Heart right ventricle (tissue), 16 donors: Measurements from ENCODE around the gene SUMO3. TPM values are rescaled to one million over a fixed set of nuclear protein-coding genes. Genes with fewer than 3 reads are reported as not detected.
A peak's percentile ranks its signal among the peaks of the same experiment; 100 is the strongest.

Experiments used
- ATAC-seq, 8 donors: fragments of 200-7000 bp; cut with Tn5 transposase; one replicate each; pipeline ENCODE4 v1.9.1; 2020; ENCODE audit warnings: mild to moderate bottlenecking in 8 of 8, moderate library complexity in 8 of 8, moderate number of reproducible peaks in 1 of 8
- DNase-seq, 2 donors: peaks; one replicate each; pipeline ENCODE4 v3.0.0-alpha.2; 2020
- H3K27ac ChIP-seq, 10 donors: fragments of 200-600 bp; sonication (generic) in 2 of 10; one replicate each; pipeline versions ENCODE4 v1.5.0 to v1.8.0; 2020 to 2022; ENCODE audit warnings: mild to moderate bottlenecking in 3 of 10
- H3K27me3 ChIP-seq, 7 donors: fragments of 200-600 bp; one replicate each; pipeline ENCODE4 v1.8.0; 2021 to 2022; ENCODE audit warnings: mild to moderate bottlenecking in 2 of 7
- H3K36me3 ChIP-seq, 9 donors: fragments of 200-600 bp; sonication (generic) in 1 of 9; one replicate each; pipeline versions ENCODE4 v1.5.0 to v1.8.0; 2020 to 2022; ENCODE audit warnings: mild to moderate bottlenecking in 2 of 9
- H3K4me1 ChIP-seq, 9 donors: fragments of 200-600 bp; sonication (generic) in 1 of 9; one replicate each; pipeline versions ENCODE4 v1.5.0 to v1.8.0; 2020 to 2022; ENCODE audit warnings: mild to moderate bottlenecking in 4 of 9
- H3K4me3 ChIP-seq, 10 donors: fragments of 200-600 bp; sonication (generic) in 2 of 10; one replicate each; pipeline versions ENCODE4 v1.5.0 to v1.8.0; 2020 to 2022; ENCODE audit warnings: mild to moderate bottlenecking in 7 of 10, moderate library complexity in 2 of 10
- H3K9me3 ChIP-seq, 11 donors: fragments of 200-600 bp in 10 of 11; sonication (generic) in 2 of 11; one replicate each; pipeline versions ENCODE4 v1.5.0 to v1.8.0; 2013 to 2022; ENCODE audit warnings: mild to moderate bottlenecking in 2 of 11, control low read depth in 1 of 11, moderate library complexity in 1 of 11
- WGBS, 2 donors: extraction: QIAGEN DNeasy Blood & Tissue Kit; methylation state at CpG; one replicate each; pipeline ENCODE4 v1.1.7; 2013; ENCODE audit warnings: inconsistent platforms in 1 of 2; 5-methylcytosine and 5-hydroxymethylcytosine counted together
- intact Hi-C, 10 donors: fragments of 100-400 bp; cut with DNase I; formaldehyde crosslinking; loops; one replicate each; pipeline versions ENCODE4 v1.11.1 to v1.14.2; 2022
- polyA plus RNA-seq, 2 donors: library from polyadenylated mRNA; stranded (reverse); fragments of 200-250 nt; gene quantifications; one replicate each; pipeline ENCODE4 v1.2.3, GENCODE V29; 2013
- total RNA-seq, 10 donors: library from RNA; stranded (reverse); fragmentation: NEBNext Ultra II Directional in 3 of 10; extraction: Animal tissue kit (Norgen Biotek cat#: 25700) in 3 of 10; gene quantifications; one replicate each; pipeline versions ENCODE4 v1.2.1 to v1.2.4, GENCODE V29; 2021 to 2023
- TF ChIP-seq, protein P1 (sequence below), 9 donors: fragments of 200-600 bp; sonication (generic) in 2 of 9; IDR thresholded peaks; one replicate each; pipeline versions ENCODE4 v1.5.0 to v1.8.0; 2021 to 2022; ENCODE audit warnings: antibody characterized with exemption in 9 of 9, mild to moderate bottlenecking in 5 of 9, moderate library complexity in 1 of 9
- donor health status: Arrhythmogenic right ventricular cardiomyopathy.
- donor health status: ischemic (EF 13 %, LVEDD 7.1; RV severe dilation, severe dysfunction).
- donor health status: healthy with polysubstance abuse.
- donor health status: DM: no; HTN: yes; CAD: no.
- donor health status: DM: no; HTN: no; CAD: no.
- donor health status: ischemic (EF 25% LVEDD 6.9; RV normal size, moderate dysfunction).
- donor health status: ischemic (EF 25% LVEDD 5.7; RV mildly dilated, moderate dysfunction).
- donor health status: healthy.
- donor health status: DM: yes; HTN: yes; CAD: no.
- donor health status: Ischemic cardiomyopathy.
- donor health status: ischemic (EF 35%, LVEDD 5.7; RV mildly dilated, moderate dysfunction).
- donor health status: nonischemic (EF 11% LVEDD 7.7; RV severe dilation, severe dysfunction).
- donor health status: DM: yes; HTN: yes; CAD: no.
- donor health status: PGD.
- donor health status: ischemic (EF 29% LVEDD 5.4; RV normal size, mild dysfunction).
- donor health status: nonischemic (EF 23%, LVEDD 6.1; RV moderate dilation, normal function).

SUMO3 gene
- total and polyA plus RNA-seq, 12 donors, result 14.9 to 80.9 (median 70.5) TPM

- Histone ChIP-seq H3K4me1 (peaks cover 8 to 74% (median 37%) of the 10 kb centered on the region in 9 donors), H3K4me3 (no peak overlapping the region), H3K36me3 (peaks cover 0 to 99% (median 36%) of the 10 kb centered on the region in 9 donors), H3K9me3 (no peaks in the 10 kb centered on the region), H3K27me3 (no peaks in the 10 kb centered on the region), H3K27ac (peak overlapping the region in 1 of 10 donors; percentile 41)
- intact Hi-C loops, result no loop called here
- WGBS, 2 donors, result 90 to 96% methylated on average over 16 of the region's 16 CpGs
- ATAC-seq, result no peak
- TF ChIP-seq, protein P1, sequence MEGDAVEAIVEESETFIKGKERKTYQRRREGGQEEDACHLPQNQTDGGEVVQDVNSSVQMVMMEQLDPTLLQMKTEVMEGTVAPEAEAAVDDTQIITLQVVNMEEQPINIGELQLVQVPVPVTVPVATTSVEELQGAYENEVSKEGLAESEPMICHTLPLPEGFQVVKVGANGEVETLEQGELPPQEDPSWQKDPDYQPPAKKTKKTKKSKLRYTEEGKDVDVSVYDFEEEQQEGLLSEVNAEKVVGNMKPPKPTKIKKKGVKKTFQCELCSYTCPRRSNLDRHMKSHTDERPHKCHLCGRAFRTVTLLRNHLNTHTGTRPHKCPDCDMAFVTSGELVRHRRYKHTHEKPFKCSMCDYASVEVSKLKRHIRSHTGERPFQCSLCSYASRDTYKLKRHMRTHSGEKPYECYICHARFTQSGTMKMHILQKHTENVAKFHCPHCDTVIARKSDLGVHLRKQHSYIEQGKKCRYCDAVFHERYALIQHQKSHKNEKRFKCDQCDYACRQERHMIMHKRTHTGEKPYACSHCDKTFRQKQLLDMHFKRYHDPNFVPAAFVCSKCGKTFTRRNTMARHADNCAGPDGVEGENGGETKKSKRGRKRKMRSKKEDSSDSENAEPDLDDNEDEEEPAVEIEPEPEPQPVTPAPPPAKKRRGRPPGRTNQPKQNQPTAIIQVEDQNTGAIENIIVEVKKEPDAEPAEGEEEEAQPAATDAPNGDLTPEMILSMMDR (IDR thresholded peaks at IDR 0.05), result no peak
- DNase-seq, result no peak
Observed at GRCh38 chr21:44857127-44857892, 39.4 kb upstream of the SUMO3 start.

- ATAC-seq, result no peak
- H3K4me3 ChIP-seq, result no peak overlapping the region
- intact Hi-C loops, result no loop called here
- H3K4me1 ChIP-seq, result peaks cover 8 to 75% (median 39%) of the 10 kb centered on the region in 9 donors
- peak overlapping the region in 1 of 10 donors; percentile 55 for H3K27ac ChIP-seq
- DNase-seq, result no peak
- no peaks in the 10 kb centered on the region for H3K27me3 ChIP-seq
- WGBS, 2 donors, result 92 to 94% methylated on average over 17 of the region's 17 CpGs
- peaks cover 0 to 100% (median 44%) of the 10 kb centered on the region in 9 donors for H3K36me3 ChIP-seq
- no peaks in the 10 kb centered on the region for H3K9me3 ChIP-seq
- TF ChIP-seq, protein P1 (IDR thresholded peaks at IDR 0.05), result no peak
Observed at GRCh38 chr21:44856131-44856530, 38.3 kb upstream of the SUMO3 start.

DNA sequence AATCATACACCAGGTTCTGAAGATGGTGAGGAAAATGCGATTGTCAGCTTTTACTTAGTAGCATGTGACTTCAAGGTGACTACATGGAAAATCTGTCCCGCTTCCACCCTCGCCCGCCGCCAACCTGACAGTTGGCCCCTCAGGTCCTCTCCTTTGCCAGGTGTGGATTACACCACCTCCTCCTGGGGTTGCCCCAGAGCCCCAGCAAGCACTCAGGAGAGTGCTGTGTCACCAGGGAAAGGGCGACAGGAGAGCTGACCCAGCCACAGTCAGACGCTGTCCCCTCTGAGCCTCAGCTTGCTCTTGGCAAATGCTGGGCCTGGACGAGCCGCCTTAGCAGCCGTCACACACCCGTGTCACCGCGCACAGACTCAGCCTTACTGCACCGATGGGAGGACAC is 37.7 kb upstream of the SUMO3 start:
- Histone ChIP-seq H3K27me3 (no peaks in the 10 kb centered on the region), H3K4me3 (no peak overlapping the region), H3K36me3 (peaks cover 0 to 100% (median 49%) of the 10 kb centered on the region in 9 donors), H3K4me1 (peaks cover 8 to 74% (median 39%) of the 10 kb centered on the region in 9 donors), H3K27ac (peak overlapping the region in 5 of 10 donors; percentile 15 to 60 (median 44)), H3K9me3 (no peaks in the 10 kb centered on the region)
- WGBS, 2 donors, result 75 to 80% methylated on average over 14 of the region's 14 CpGs
- no peak for DNase-seq
- TF ChIP-seq, protein P1 (IDR thresholded peaks at IDR 0.05), result no peak
- intact Hi-C loops, result no loop called here
- peak in 3 of 8 donors; percentile 49 to 71 (median 63) for ATAC-seq

DNA sequence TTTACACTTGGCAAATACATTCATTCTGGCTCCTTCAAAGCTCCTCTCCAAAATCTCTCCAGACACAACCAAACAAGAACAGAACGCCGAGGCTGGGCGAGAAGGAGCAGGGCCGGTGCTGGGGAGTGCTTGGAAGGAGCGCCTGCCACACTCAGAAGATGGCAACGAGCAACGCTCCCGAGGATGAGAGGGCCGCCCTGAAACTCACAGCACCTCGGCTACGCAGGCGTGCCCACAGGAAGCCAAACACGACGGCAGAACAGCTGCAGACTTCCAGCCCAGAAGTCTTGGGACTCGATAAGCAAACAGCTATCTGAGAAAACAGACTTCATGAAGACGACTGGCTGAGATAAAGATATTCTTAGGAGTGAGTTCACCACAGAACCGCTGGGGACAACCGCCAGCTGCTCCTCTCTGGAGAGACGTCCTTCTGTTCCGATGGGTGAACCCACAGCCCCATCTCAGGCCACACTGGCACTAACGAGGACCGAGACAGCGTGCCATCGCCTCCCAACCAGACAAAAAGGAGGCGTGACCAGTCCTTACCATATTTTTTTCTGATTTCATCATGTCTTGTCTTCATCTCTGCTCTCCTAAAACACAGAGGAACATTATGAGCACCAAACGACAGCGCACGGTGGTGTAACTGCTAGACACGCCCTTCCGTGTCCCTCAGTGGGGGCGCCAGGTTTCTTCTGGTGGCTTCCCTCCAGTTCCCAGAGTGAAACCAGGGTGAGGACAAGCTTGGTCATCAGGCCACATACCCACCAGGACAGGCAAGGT is 37.0 kb upstream of the SUMO3 start:
- no peak overlapping the region for H3K4me3 ChIP-seq
- ATAC-seq, result no peak

More for the DNA sequence above, 37.0 kb upstream of the SUMO3 start:
- Histone ChIP-seq H3K9me3 (no peaks in the 10 kb centered on the region), H3K27ac (peak overlapping the region in 5 of 10 donors; percentile 15 to 60 (median 44)), H3K36me3 (peaks cover 0 to 100% (median 51%) of the 10 kb centered on the region in 9 donors), H3K27me3 (no peaks in the 10 kb centered on the region), H3K4me1 (peaks cover 8 to 74% (median 39%) of the 10 kb centered on the region in 9 donors)
- no peak for DNase-seq
- intact Hi-C loops, result no loop called here
- TF ChIP-seq, protein P1 (IDR thresholded peaks at IDR 0.05), result no peak
- 73% methylated on average over 31 of the region's 31 CpGs for WGBS, 2 donors
